Keratinocyte (primary cell): ENCODE measurements around the gene RPUSD3. TPM values are rescaled to one million over a fixed set of nuclear protein-coding genes. Genes with fewer than 3 reads are reported as not detected.

Experiments used
- DNase-seq: peaks from one replicate; pipeline ENCODE4 v3.0.0-alpha.2; 2011; ENCODE audit warnings: low read depth, missing footprints, low spot score
- FAIRE-seq: peaks from 2 replicates; lab custom pipeline; 2011; peaks lifted over from hg19 to GRCh38; lab: Jason Lieb, UNC
- H2AFZ ChIP-seq: 2 replicates; pipeline ENCODE4 v1.6.0; 2012; ENCODE audit warnings: low read length, control low read depth, inconsistent platforms; ENCODE audit not compliant: control insufficient read depth
- H3K27ac ChIP-seq: 2 replicates; pipeline ENCODE4 v1.5.1; 2011; ENCODE audit warnings: low read length; ENCODE audit not compliant: control insufficient read depth, insufficient read depth
- H3K27me3 ChIP-seq: 3 replicates; pipeline ENCODE4 v1.6.0; 2011; ENCODE audit warnings: low read length; ENCODE audit not compliant: control insufficient read depth, insufficient read depth; ENCODE audit errors: extremely low read depth
- H3K36me3 ChIP-seq, 2 experiments: 2 replicates in 1 of 2; 3 replicates in 1 of 2; pipeline ENCODE4 v1.5.1; 2011; ENCODE audit warnings: low read length in 2 of 2, mild to moderate bottlenecking in 1 of 2; ENCODE audit not compliant: control insufficient read depth in 2 of 2, insufficient read depth in 2 of 2; ENCODE audit errors: extremely low read depth in 1 of 2
- H3K4me1 ChIP-seq: 3 replicates; pipeline ENCODE4 v1.5.1; 2011; ENCODE audit warnings: low read length; ENCODE audit not compliant: control insufficient read depth, insufficient read depth; ENCODE audit errors: extremely low read depth
- H3K4me2 ChIP-seq: 3 replicates; pipeline ENCODE4 v1.6.0; 2011; ENCODE audit warnings: low read depth, low read length; ENCODE audit not compliant: control insufficient read depth, insufficient read depth; ENCODE audit errors: extremely low read depth
- H3K4me3 ChIP-seq, 3 experiments: fragments of 200-600 bp in 1 of 3; sonication (generic) in 1 of 3; 2 replicates in 2 of 3; 3 replicates in 1 of 3; pipeline ENCODE4 v1.5.1; 2011 to 2016; ENCODE audit warnings: low read length in 3 of 3, mild to moderate bottlenecking in 3 of 3, control low read depth in 2 of 3, inconsistent platforms in 1 of 3, low read depth in 1 of 3, mixed read lengths in 1 of 3, mixed run types in 1 of 3, moderate library complexity in 1 of 3; ENCODE audit not compliant: control insufficient read depth in 2 of 3, insufficient read depth in 2 of 3; ENCODE audit errors: extremely low read depth in 1 of 3
- H3K79me2 ChIP-seq: 2 replicates; pipeline ENCODE4 v1.6.0; 2012; ENCODE audit warnings: low read length; ENCODE audit not compliant: control insufficient read depth, insufficient read depth
- H3K9ac ChIP-seq: 3 replicates; pipeline ENCODE4 v1.6.0; 2011; ENCODE audit warnings: low read length; ENCODE audit not compliant: control insufficient read depth, insufficient read depth; ENCODE audit errors: extremely low read depth
- H3K9me1 ChIP-seq: 3 replicates; pipeline ENCODE4 v1.6.0; 2011; ENCODE audit warnings: low read length; ENCODE audit not compliant: control insufficient read depth, insufficient read depth; ENCODE audit errors: extremely low read depth
- H3K9me3 ChIP-seq: 2 replicates; pipeline ENCODE4 v1.5.1; 2012; ENCODE audit warnings: low read depth, low read length; ENCODE audit not compliant: control insufficient read depth
- H4K20me1 ChIP-seq: 3 replicates; pipeline ENCODE4 v1.6.0; 2011; ENCODE audit warnings: low read length; ENCODE audit not compliant: control insufficient read depth, insufficient read depth; ENCODE audit errors: extremely low read depth
- EZH2 ChIP-seq: IDR thresholded peaks from one replicate; pipeline ENCODE4 v1.6.1; 2012; ENCODE audit warnings: inconsistent platforms, mild to moderate bottlenecking, low read length, moderate library complexity
- dilution Hi-C: fragments of 300-500 bp; cut with MboI; formaldehyde crosslinking; loops from one replicate; pipeline ENCODE4 v1.7.0; 2020; ENCODE audit warnings: low sequenced_read_pairs; ENCODE audit not compliant: extremely low pct_ligation_motif_present
- polyA plus RNA-seq, 5 experiments: library from polyadenylated mRNA; depleted of rRNA in 3 of 5; stranded (reverse) in 3 of 5; stranded (forward) in 1 of 5; unstranded in 1 of 5; fragments of >200 nt; gene quantifications; 1 replicate in 1 of 5; 2 replicates in 3 of 5; 3 replicates in 1 of 5; pipeline versions ENCODE4 v1.2.1 to v1.2.3, GENCODE V29; 2011 to 2012; ENCODE audit warnings: missing spikeins in 2 of 5, low read depth in 1 of 5, low replicate concordance in 1 of 5
- TF ChIP-seq, protein P1 (sequence below), 3 experiments: IDR thresholded peaks in 1 of 3; conservative IDR thresholded peaks in 1 of 3; optimal IDR thresholded peaks in 1 of 3; 2 replicates in 2 of 3; 3 replicates in 1 of 3; pipeline versions ENCODE3 to v1.5.1; 2011; ENCODE audit warnings: low read length in 3 of 3, mild to moderate bottlenecking in 3 of 3, moderate library complexity in 2 of 3, control low read depth in 1 of 3, inconsistent platforms in 1 of 3; ENCODE audit not compliant: insufficient read depth in 2 of 3; ENCODE audit errors: extremely low read depth in 1 of 3

The RPUSD3 gene
- polyA plus RNA-seq, 1 donor (not counting 4 experiments of a cell fraction or from before 2014, with no cell fraction given): 31.5 TPM

DNA sequence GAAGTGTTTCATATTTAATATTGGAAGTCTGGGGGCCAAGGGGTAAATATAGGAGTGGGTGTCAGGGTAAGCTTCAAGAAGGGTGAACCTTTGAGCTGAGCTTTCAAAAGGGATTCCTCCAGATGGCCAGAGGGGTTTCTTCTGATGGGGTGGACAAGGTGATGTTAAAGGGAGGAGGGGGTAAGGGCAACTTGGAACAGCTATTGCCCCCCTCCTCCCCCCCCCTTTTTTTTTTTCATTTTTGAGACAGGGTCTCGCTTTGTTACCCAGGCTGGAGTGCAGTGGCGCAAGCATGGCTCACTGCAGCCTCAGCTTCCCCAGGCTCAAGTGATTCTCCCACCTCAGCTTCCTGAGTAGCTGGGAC is 35.8 kb downstream of the RPUSD3 start:
- Histone ChIP-seq H2AFZ (no peak overlapping the region), H3K9ac (no peak overlapping the region), H3K9me1 (no peaks in the 10 kb centered on the region), H3K36me3 (peaks cover 20 to 32% of the 10 kb centered on the region in 2 experiments), H3K27me3 (no peaks in the 10 kb centered on the region), H3K79me2 (no peaks in the 10 kb centered on the region), H4K20me1 (no peaks in the 10 kb centered on the region), H3K4me3 (no peak overlapping the region), H3K4me2 (no peak overlapping the region), H3K4me1 (peaks cover 7% of the 10 kb centered on the region), H3K9me3 (no peaks in the 10 kb centered on the region), H3K27ac (no peak overlapping the region)
- DNase-seq (no peak), FAIRE-seq (no peak)
- no peak for TF ChIP-seq EZH2
- TF ChIP-seq, protein P1, sequence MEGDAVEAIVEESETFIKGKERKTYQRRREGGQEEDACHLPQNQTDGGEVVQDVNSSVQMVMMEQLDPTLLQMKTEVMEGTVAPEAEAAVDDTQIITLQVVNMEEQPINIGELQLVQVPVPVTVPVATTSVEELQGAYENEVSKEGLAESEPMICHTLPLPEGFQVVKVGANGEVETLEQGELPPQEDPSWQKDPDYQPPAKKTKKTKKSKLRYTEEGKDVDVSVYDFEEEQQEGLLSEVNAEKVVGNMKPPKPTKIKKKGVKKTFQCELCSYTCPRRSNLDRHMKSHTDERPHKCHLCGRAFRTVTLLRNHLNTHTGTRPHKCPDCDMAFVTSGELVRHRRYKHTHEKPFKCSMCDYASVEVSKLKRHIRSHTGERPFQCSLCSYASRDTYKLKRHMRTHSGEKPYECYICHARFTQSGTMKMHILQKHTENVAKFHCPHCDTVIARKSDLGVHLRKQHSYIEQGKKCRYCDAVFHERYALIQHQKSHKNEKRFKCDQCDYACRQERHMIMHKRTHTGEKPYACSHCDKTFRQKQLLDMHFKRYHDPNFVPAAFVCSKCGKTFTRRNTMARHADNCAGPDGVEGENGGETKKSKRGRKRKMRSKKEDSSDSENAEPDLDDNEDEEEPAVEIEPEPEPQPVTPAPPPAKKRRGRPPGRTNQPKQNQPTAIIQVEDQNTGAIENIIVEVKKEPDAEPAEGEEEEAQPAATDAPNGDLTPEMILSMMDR (optimal IDR thresholded peaks at IDR 0.05 in 1 of 3, IDR thresholded peaks at IDR 0.05 in 1 of 3, conservative IDR thresholded peaks at IDR 0.05 in 1 of 3; ENCODE audit: extremely low read depth in 1 of 3, insufficient read depth in 2 of 3, low read length in 3 of 3): no peak
- dilution Hi-C loops: no loop called here

DNA sequence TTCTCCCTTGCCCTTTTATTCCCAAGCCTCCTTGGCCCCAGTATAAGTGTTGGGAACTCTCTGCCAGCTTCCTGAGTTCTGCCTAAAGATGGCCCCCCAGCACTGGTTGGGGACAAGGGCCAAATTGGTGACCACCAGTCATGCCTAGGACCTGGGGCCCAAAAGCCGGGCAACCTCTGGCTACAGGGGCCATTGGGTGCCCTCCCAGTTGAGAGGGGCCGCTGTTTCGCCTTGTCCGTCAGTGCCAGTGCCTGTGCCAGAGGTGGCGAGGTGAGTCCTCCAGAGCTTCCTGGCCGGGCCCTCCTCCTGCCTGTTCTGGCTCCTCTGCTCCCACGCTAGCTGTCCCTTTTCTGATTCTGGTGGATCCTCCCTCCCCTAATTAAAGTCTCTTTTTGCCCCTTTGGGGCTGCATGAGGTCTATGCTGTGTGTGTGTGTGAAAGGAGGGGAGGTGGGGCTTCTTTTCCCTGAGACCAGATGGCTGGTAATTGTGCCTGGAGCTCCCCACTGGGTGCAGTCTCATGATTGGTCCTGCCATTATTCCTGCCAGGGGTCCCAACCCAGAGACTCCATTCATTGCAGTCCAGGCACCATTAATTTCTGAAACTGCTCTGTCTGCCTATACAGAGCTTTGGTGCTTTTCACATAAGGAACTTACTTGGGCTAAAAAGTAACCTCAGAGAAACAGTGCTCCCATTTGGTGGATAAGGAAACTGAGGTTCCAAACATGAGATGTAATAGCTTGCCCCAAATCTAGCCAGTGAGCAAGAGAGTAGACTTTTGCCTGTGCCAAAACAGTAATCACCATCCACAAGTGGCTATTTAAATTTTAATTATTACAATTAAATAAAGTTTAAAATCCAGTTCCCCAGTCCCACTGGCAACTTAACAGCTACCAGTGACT is 36.9 kb downstream of the RPUSD3 start:
- Histone ChIP-seq H3K9me1 (no peaks in the 10 kb centered on the region), H3K27me3 (no peaks in the 10 kb centered on the region), H3K27ac (no peak overlapping the region), H2AFZ (no peak overlapping the region), H3K9ac (no peak overlapping the region), H4K20me1 (no peaks in the 10 kb centered on the region), H3K4me3 (no peak overlapping the region), H3K4me2 (no peak overlapping the region), H3K79me2 (no peaks in the 10 kb centered on the region), H3K4me1 (peaks cover 7% of the 10 kb centered on the region), H3K36me3 (peaks cover 20 to 34% of the 10 kb centered on the region in 2 experiments), H3K9me3 (no peaks in the 10 kb centered on the region)
- dilution Hi-C loops: no loop called here
- TF ChIP-seq, protein P1 (optimal IDR thresholded peaks at IDR 0.05 in 1 of 3, IDR thresholded peaks at IDR 0.05 in 1 of 3, conservative IDR thresholded peaks at IDR 0.05 in 1 of 3; ENCODE audit: extremely low read depth in 1 of 3, insufficient read depth in 2 of 3, low read length in 3 of 3): no peak
- TF ChIP-seq EZH2: no peak
- DNase-seq: no peak
- no peak for FAIRE-seq
